Measurements from ENCODE around the gene EP400.

DNA sequence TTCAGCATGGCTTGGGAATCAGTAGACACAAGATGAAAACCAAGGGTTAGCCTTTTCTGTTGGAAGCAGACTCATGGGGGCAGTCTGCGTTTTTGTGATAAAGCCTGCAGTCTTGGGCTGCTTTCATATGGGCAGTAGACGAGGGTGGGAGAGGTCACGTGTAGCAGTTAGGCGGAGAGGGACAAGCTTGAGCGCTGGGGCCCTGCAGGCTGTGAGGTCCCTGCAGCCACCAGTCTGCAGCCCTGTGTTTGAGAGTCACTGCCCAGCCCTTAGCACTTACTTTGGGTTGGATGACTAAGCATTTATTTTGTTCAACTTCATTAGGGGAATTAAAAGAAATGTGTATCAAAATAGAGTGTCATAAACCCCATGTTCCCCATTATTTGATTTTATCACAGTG lies 37.2 kb downstream of the EP400 start:
- TF ChIP-seq, protein P1, sequence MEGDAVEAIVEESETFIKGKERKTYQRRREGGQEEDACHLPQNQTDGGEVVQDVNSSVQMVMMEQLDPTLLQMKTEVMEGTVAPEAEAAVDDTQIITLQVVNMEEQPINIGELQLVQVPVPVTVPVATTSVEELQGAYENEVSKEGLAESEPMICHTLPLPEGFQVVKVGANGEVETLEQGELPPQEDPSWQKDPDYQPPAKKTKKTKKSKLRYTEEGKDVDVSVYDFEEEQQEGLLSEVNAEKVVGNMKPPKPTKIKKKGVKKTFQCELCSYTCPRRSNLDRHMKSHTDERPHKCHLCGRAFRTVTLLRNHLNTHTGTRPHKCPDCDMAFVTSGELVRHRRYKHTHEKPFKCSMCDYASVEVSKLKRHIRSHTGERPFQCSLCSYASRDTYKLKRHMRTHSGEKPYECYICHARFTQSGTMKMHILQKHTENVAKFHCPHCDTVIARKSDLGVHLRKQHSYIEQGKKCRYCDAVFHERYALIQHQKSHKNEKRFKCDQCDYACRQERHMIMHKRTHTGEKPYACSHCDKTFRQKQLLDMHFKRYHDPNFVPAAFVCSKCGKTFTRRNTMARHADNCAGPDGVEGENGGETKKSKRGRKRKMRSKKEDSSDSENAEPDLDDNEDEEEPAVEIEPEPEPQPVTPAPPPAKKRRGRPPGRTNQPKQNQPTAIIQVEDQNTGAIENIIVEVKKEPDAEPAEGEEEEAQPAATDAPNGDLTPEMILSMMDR (IDR thresholded peaks at IDR 0.05; ENCODE audit: low read depth, low read length): no peak
- no peak for TF ChIP-seq EZH2phosphoT487 (IDR thresholded peaks at IDR 0.05; ENCODE audit: low read depth)

All from OCI-LY3 (cell line).